ENCODE measurements around the gene NUP93. TPM values are rescaled to one million over a fixed set of nuclear protein-coding genes. Genes with fewer than 3 reads are reported as not detected.

NUP93 gene
- polyA plus RNA-seq, 1 experiment = 46.4 TPM

DNA sequence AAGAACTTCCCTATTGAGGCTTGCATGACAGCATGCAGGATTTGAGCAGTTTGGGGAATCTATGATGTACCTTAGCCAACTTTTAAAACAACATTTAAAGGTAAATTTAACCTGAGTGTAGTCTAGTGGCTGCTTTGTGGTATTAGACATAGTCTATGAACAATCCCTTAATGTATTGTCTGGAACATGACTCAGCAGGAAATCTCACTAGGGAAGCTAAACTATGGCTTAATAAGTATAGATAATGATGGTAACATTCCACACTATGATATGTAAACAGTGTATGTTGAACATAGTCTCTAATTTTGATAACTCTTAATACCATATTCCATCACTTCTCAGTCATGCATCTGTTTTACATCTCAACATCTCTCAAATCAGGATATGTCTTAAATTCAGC is 83.0 kb downstream of the NUP93 start:
- no peak overlapping the region for H3K4me3 ChIP-seq (ENCODE audit: low read depth, low read length)
- no peak overlapping the region for H3K27ac ChIP-seq (ENCODE audit: low read depth, low read length)
- POLR2A ChIA-PET = interaction anchor here (0.7 kb wide), 1 partner anchor 55 kb away, joined by 3 read pairs; no protein-coding TSS in a partner anchor
- DNase-seq (ENCODE audit: low read depth, low spot score) = no peak
- no peaks in the 10 kb centered on the region for H3K27me3 ChIP-seq (ENCODE audit: control insufficient read depth, insufficient read depth, low read length)
- TF ChIP-seq, protein P1, sequence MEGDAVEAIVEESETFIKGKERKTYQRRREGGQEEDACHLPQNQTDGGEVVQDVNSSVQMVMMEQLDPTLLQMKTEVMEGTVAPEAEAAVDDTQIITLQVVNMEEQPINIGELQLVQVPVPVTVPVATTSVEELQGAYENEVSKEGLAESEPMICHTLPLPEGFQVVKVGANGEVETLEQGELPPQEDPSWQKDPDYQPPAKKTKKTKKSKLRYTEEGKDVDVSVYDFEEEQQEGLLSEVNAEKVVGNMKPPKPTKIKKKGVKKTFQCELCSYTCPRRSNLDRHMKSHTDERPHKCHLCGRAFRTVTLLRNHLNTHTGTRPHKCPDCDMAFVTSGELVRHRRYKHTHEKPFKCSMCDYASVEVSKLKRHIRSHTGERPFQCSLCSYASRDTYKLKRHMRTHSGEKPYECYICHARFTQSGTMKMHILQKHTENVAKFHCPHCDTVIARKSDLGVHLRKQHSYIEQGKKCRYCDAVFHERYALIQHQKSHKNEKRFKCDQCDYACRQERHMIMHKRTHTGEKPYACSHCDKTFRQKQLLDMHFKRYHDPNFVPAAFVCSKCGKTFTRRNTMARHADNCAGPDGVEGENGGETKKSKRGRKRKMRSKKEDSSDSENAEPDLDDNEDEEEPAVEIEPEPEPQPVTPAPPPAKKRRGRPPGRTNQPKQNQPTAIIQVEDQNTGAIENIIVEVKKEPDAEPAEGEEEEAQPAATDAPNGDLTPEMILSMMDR (IDR thresholded peaks at IDR 0.05; ENCODE audit: low read depth, low read length) = no peak
- CTCF ChIA-PET = interaction anchor here (0.6 kb wide), 1 partner anchor 54 kb away, joined by 3 read pairs; no protein-coding TSS in a partner anchor
- no peaks in the 10 kb centered on the region for H3K9me3 ChIP-seq (ENCODE audit: control insufficient read depth, insufficient read depth, low read length)

- H3K27ac ChIP-seq (ENCODE audit: low read depth, low read length) = no peak overlapping the region
- TF ChIP-seq, protein P1 (IDR thresholded peaks at IDR 0.05; ENCODE audit: low read depth, low read length) = no peak
- no peak overlapping the region for H3K4me3 ChIP-seq (ENCODE audit: low read depth, low read length)
- ChIA-PET POLR2A (no interaction called here), CTCF (interaction anchor here (1.1 to 1.2 kb wide), 2 partner anchors 10 to 22 kb away, joined by 3 to 5 read pairs; no protein-coding TSS in a partner anchor)
- H3K27me3 ChIP-seq (ENCODE audit: control insufficient read depth, insufficient read depth, low read length) = no peaks in the 10 kb centered on the region
- H3K9me3 ChIP-seq (ENCODE audit: control insufficient read depth, insufficient read depth, low read length) = no peaks in the 10 kb centered on the region
- no peak for DNase-seq (ENCODE audit: low read depth, low spot score)
Observed at GRCh38 chr16:56814537-56815432, 84.9 kb downstream of the NUP93 start.

DNA sequence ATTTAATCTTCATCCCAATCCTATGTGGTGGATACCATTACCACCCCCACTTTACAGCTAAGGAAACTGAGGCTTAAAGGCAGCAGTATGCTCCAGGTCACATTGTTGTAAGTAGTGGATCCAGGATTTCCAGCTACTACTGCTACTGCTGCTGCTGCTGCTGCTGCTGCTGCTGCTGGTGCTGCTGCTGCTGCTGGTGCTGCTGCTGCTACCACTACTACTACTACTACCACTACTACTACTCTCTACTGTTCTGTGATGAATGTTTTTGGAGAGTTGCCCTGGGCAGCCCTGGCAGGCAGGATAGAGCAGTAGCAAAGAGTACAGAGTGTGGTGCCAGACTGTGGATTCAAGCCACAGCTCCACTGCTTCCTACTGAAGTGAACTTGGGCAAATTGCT is 85.8 kb downstream of the NUP93 start:
- TF ChIP-seq, protein P1 (IDR thresholded peaks at IDR 0.05; ENCODE audit: low read depth, low read length) = no peak
- DNase-seq (ENCODE audit: low read depth, low spot score) = no peak
- CTCF ChIA-PET = interaction anchor here (0.8 to 2.0 kb wide), 3 partner anchors 9 to 52 kb away, joined by 3 to 6 read pairs (median 3); no protein-coding TSS in a partner anchor
- POLR2A ChIA-PET = no interaction called here
- Histone ChIP-seq H3K27me3 (ENCODE audit: control insufficient read depth, insufficient read depth, low read length) (no peaks in the 10 kb centered on the region), H3K4me3 (ENCODE audit: low read depth, low read length) (no peak overlapping the region), H3K27ac (ENCODE audit: low read depth, low read length) (no peak overlapping the region), H3K9me3 (ENCODE audit: control insufficient read depth, insufficient read depth, low read length) (no peaks in the 10 kb centered on the region)

DNA sequence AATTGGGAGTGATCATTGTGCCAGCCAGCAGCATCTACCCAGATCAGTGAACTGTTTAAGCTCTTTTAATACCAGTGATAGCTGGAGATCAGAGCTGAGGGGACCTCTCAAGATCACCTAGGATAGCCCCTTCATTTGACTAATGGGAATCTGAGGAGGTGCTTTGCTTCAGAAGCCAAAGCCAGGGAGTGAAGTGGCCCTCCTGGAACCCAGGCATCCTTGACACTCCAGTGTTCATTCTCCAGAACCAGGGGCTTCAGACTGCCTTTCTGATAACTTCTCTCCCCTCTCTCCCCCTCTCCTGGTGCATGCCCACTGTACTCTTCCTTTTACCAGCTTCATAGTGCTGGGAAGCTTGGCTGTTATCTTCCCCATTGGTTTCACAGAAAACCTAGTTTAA is 87.1 kb downstream of the NUP93 start:
- Histone ChIP-seq H3K4me3 (ENCODE audit: low read depth, low read length) (no peak overlapping the region), H3K9me3 (ENCODE audit: control insufficient read depth, insufficient read depth, low read length) (no peaks in the 10 kb centered on the region), H3K27me3 (ENCODE audit: control insufficient read depth, insufficient read depth, low read length) (no peaks in the 10 kb centered on the region), H3K27ac (ENCODE audit: low read depth, low read length) (no peak overlapping the region)
- TF ChIP-seq, protein P1 (IDR thresholded peaks at IDR 0.05; ENCODE audit: low read depth, low read length) = no peak
- ChIA-PET CTCF (interaction anchor here (2.0 kb wide), 1 partner anchor 24 kb away, joined by 6 read pairs; no protein-coding TSS in a partner anchor), POLR2A (no interaction called here)
- no peak for DNase-seq (ENCODE audit: low read depth, low spot score)

GRCh38 chr16:56817938-56818337 is 88.0 kb downstream of the NUP93 start:
- H3K4me3 ChIP-seq (ENCODE audit: low read depth, low read length) = no peak overlapping the region
- CTCF ChIA-PET = no interaction called here
- no peaks in the 10 kb centered on the region for H3K27me3 ChIP-seq (ENCODE audit: control insufficient read depth, insufficient read depth, low read length)
- POLR2A ChIA-PET = no interaction called here
- no peak for DNase-seq (ENCODE audit: low read depth, low spot score)
- no peak overlapping the region for H3K27ac ChIP-seq (ENCODE audit: low read depth, low read length)
- TF ChIP-seq, protein P1 (IDR thresholded peaks at IDR 0.05; ENCODE audit: low read depth, low read length) = no peak
- no peaks in the 10 kb centered on the region for H3K9me3 ChIP-seq (ENCODE audit: control insufficient read depth, insufficient read depth, low read length)

All from AG04450 (cell line).